Endodermal cell (in vitro differentiated cells): Measurements from ENCODE around the gene PI4KA. TPM values are rescaled to one million over a fixed set of nuclear protein-coding genes. Genes with fewer than 3 reads are reported as not detected.
A peak's percentile ranks its signal among the peaks of the same experiment; 100 is the strongest.

Experiments
- DNase-seq: peaks from one replicate; pipeline ENCODE4 v3.0.0-alpha.2; 2017
- H3K27ac ChIP-seq: 2 replicates; pipeline ENCODE4 v1.5.1; 2013; ENCODE audit warnings: mild to moderate bottlenecking, low read depth, low read length, moderate library complexity
- H3K27me3 ChIP-seq: 2 replicates; pipeline ENCODE4 v1.6.1; 2013; ENCODE audit warnings: mild to moderate bottlenecking, low read length, moderate library complexity; ENCODE audit not compliant: insufficient read depth, control insufficient read depth, poor library complexity, severe bottlenecking
- H3K36me3 ChIP-seq: 2 replicates; pipeline ENCODE4 v1.7.0; 2013; ENCODE audit warnings: mild to moderate bottlenecking, low read length, moderate library complexity; ENCODE audit not compliant: control insufficient read depth, insufficient read depth
- H3K4me1 ChIP-seq: one replicate; pipeline ENCODE4 v1.7.0; 2013; ENCODE audit warnings: low read length; ENCODE audit not compliant: control insufficient read depth, insufficient read depth
- H3K4me3 ChIP-seq: 2 replicates; pipeline ENCODE4 v1.5.1; 2013; ENCODE audit warnings: mild to moderate bottlenecking, low read length, moderate library complexity
- H3K9ac ChIP-seq: 2 replicates; pipeline ENCODE4 v1.6.1; 2013; ENCODE audit warnings: mild to moderate bottlenecking, low read length, moderate library complexity; ENCODE audit not compliant: poor library complexity, severe bottlenecking; ENCODE audit errors: extremely low read depth
- H3K9me3 ChIP-seq: 2 replicates; pipeline ENCODE4 v1.6.1; 2013; ENCODE audit warnings: mild to moderate bottlenecking, low read length, moderate library complexity; ENCODE audit not compliant: control insufficient read depth
- H3K27ac Mint-ChIP-seq: 2 replicates; pipeline ENCODE4 v1.8.0; 2020; ENCODE audit warnings: mixed read lengths
- H3K27me3 Mint-ChIP-seq: 2 replicates; pipeline ENCODE4 v1.8.0; 2021; ENCODE audit warnings: mild to moderate bottlenecking, mixed read lengths; ENCODE audit not compliant: insufficient read depth
- H3K36me3 Mint-ChIP-seq: 2 replicates; pipeline ENCODE4 v1.8.0; 2020; ENCODE audit warnings: low read depth, mixed read lengths
- H3K4me1 Mint-ChIP-seq: 2 replicates; pipeline ENCODE4 v1.8.0; 2020; ENCODE audit warnings: mixed read lengths
- H3K4me3 Mint-ChIP-seq: 2 replicates; pipeline ENCODE4 v1.8.0; 2020; ENCODE audit warnings: mild to moderate bottlenecking, moderate library complexity, mixed read lengths
- H3K9me3 Mint-ChIP-seq: 2 replicates; pipeline ENCODE4 v1.8.0; 2020; ENCODE audit warnings: mild to moderate bottlenecking, mixed read lengths
- WGBS, 2 experiments: methylation state at CpG; one replicate each; pipeline versions ENCODE4 v1.1.5 to v1.1.7; 2013; ENCODE audit warnings: missing lambda C conversion rate in 2 of 2, mixed read lengths in 1 of 2; ENCODE audit not compliant: insufficient coverage in 1 of 2, insufficient read length in 1 of 2; 5-methylcytosine and 5-hydroxymethylcytosine counted together
- total RNA-seq, 2 donors: library from RNA; stranded (reverse); fragmentation: NEBNext Ultra II Directional in 1 of 2; extraction: Animal tissue kit (Norgen Biotek cat#: 25700) in 1 of 2; gene quantifications; 2 replicates in 1 of 2; 3 replicates in 1 of 2; pipeline ENCODE4 v1.2.1, GENCODE V29; 2021
- TF ChIP-seq, protein P1 (sequence below): fragments of 200-600 bp; sonication (generic); conservative IDR thresholded peaks from 2 replicates; pipeline ENCODE4 v1.5.0; 2021; ENCODE audit warnings: antibody characterized with exemption, mild to moderate bottlenecking

The PI4KA gene
- total RNA-seq, 2 donors from 2014 or later = 49.0 to 62.0 TPM

DNA sequence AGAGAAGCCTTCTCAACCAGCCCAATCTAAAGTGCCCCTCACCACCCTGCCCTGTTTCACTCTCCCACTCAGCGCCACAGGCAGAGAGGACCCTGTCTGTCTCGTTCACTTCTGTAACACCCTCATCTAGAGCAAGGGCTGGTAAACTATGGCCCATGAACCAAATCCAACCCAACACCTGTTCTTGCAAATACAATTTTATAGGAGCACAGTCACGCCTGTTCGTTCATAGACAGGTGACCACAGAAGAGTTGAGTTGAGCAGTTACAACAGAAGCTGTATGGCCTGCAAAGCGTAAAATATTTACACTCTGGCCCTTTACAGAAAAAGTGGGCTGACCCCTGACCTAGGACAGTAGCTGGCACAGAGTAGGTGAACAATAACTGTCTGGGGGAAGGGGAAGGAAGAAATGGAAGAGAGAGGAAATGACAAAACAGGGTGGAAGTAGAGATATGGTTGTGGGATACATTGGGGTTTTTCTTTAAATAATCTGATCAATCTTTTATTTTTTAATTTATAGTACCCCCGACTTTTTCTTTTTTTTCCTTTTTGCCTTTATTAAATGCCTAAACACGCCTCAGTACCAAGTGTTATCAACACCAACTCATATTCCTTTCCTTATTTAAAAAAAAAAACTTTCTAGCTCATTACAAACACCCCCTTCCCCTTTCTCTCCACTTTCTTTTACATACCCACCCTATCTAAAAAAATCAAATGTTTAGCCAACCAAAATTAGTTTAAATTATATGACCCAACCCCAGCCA, 63.8 kb downstream of the PI4KA start:
- Mint-ChIP-seq H3K36me3 (peaks cover 30% of the 10 kb centered on the region), H3K27ac (no peak overlapping the region), H3K27me3 (no peaks in the 10 kb centered on the region), H3K9me3 (no peaks in the 10 kb centered on the region), H3K4me1 (peaks cover 6% of the 10 kb centered on the region), H3K4me3 (no peak overlapping the region)
- H3K9me3 ChIP-seq = no peaks in the 10 kb centered on the region
- H3K27me3 ChIP-seq = no peaks in the 10 kb centered on the region
- TF ChIP-seq, protein P1, sequence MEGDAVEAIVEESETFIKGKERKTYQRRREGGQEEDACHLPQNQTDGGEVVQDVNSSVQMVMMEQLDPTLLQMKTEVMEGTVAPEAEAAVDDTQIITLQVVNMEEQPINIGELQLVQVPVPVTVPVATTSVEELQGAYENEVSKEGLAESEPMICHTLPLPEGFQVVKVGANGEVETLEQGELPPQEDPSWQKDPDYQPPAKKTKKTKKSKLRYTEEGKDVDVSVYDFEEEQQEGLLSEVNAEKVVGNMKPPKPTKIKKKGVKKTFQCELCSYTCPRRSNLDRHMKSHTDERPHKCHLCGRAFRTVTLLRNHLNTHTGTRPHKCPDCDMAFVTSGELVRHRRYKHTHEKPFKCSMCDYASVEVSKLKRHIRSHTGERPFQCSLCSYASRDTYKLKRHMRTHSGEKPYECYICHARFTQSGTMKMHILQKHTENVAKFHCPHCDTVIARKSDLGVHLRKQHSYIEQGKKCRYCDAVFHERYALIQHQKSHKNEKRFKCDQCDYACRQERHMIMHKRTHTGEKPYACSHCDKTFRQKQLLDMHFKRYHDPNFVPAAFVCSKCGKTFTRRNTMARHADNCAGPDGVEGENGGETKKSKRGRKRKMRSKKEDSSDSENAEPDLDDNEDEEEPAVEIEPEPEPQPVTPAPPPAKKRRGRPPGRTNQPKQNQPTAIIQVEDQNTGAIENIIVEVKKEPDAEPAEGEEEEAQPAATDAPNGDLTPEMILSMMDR = no peak
- peaks cover 51% of the 10 kb centered on the region for H3K36me3 ChIP-seq
- H3K27ac ChIP-seq = no peak overlapping the region
- 92 to 93% methylated on average over 7 of the region's 7 CpGs for WGBS, 2 experiments
- H3K4me1 ChIP-seq = no peaks in the 10 kb centered on the region
- no peak overlapping the region for H3K9ac ChIP-seq
- H3K4me3 ChIP-seq = no peak overlapping the region
- DNase-seq = no peak

DNA sequence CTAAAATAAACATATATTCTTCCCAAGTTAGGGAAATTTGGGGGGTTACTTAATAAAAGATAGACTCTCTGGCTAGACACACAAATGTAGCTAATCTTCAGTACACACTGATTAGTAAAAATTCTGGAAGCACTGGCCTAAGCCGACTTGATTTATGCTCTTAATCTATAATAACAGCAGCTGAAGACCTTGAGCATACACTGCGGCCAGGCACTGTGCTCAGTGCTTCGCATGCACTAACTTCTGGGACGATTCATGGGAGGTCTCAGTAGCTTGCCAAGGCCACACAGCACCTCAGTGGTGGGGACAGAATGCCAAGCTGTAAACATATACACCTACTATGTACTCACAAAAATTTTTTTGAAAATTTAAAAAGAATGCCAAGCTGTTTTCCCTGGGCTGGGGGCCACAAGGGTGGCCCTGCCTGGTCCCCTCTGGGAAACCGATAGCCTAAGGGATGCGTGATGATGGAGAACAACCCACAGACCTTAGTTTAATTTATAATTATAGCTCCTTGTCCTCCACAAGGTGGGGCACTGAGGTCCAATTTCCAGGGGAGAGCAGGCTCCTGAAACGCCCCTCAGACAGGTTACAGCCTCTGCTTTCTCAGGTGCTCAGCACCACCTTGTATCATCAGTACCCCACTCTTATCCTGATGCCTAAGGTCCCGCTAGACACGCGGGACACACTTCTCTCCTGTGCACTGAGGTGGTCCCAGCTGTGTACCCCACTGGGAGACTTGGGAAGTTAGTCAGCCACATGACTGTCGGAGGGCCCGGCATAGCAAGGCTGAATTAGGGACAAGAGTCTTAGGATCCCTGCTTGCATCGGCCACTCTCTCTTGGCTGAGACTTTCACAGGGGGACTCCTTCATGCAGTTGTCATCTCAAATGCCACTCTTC, 64.6 kb downstream of the PI4KA start:
- H3K27me3 Mint-ChIP-seq = no peaks in the 10 kb centered on the region
- DNase-seq = no peak
- H3K4me1 ChIP-seq = no peaks in the 10 kb centered on the region
- TF ChIP-seq, protein P1 = peak; percentile 34
- H3K27ac ChIP-seq = no peak overlapping the region
- H3K27ac Mint-ChIP-seq = no peak overlapping the region
- no peak overlapping the region for H3K4me3 Mint-ChIP-seq
- H3K36me3 ChIP-seq = peaks cover 49% of the 10 kb centered on the region
- H3K9me3 Mint-ChIP-seq = no peaks in the 10 kb centered on the region
- H3K4me3 ChIP-seq = no peak overlapping the region
- no peak overlapping the region for H3K9ac ChIP-seq
- WGBS, 2 experiments = 92 to 97% methylated on average over 10 to 13 of the region's 13 CpGs
- H3K4me1 Mint-ChIP-seq = no peaks in the 10 kb centered on the region
- H3K36me3 Mint-ChIP-seq = peaks cover 30% of the 10 kb centered on the region
- H3K27me3 ChIP-seq = no peaks in the 10 kb centered on the region
- no peaks in the 10 kb centered on the region for H3K9me3 ChIP-seq

DNA sequence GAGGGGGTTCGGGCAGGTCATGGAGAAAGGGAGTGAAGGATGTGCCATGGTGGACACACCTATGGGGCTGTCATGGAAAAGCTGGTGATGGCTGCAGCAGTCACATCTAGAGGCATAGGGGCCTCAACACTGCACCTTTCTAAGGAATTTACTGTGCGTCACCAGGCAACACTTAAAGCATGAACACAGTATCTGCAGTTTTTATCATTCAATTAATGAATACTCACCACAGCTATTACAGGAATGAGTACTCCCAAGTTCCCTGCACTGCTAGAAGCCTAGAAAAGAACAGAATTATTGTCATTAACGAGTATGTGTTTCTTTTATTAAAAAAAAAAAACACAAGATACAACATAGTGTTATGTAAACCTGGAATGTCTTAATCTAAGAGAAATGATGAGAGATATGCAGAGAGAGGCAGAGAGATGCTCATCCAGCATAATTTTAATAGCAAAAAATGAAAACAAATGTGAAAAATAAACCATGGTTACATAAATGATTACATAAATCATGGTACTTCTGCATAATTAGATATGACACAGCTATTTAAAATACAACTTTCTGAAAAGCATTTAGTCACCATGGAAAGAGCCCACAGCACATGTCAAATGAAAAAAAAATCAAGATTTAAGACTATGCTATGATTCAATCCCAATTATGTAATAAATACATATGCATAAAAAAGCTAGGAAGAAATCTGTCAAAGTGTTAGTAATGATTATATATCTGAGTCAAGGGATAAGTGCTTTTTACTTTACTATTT, 65.5 kb downstream of the PI4KA start:
- Mint-ChIP-seq H3K36me3 (peaks cover 26% of the 10 kb centered on the region), H3K4me1 (no peaks in the 10 kb centered on the region), H3K27ac (no peak overlapping the region), H3K27me3 (no peaks in the 10 kb centered on the region), H3K4me3 (no peak overlapping the region), H3K9me3 (no peaks in the 10 kb centered on the region)
- H3K36me3 ChIP-seq = peaks cover 47% of the 10 kb centered on the region
- 89 to 95% methylated on average over 2 of the region's 3 CpGs for WGBS, 2 experiments
- H3K9ac ChIP-seq = no peak overlapping the region
- H3K9me3 ChIP-seq = no peaks in the 10 kb centered on the region
- no peaks in the 10 kb centered on the region for H3K4me1 ChIP-seq
- no peak overlapping the region for H3K27ac ChIP-seq
- DNase-seq = no peak
- no peak overlapping the region for H3K4me3 ChIP-seq
- no peaks in the 10 kb centered on the region for H3K27me3 ChIP-seq
- TF ChIP-seq, protein P1 = no peak
